ENCODE measurements around the gene ITGBL1. TPM values are rescaled to one million over a fixed set of nuclear protein-coding genes. Genes with fewer than 3 reads are reported as not detected.

Gene ITGBL1
- total and polyA plus RNA-seq, 2 of the 8 experiments (the other 6 are each of a cell fraction or from before 2014, with no cell fraction given), result not detected

GRCh38 chr13:101424381-101425155 is 27.9 kb upstream of the ITGBL1 start (continued):
- no peak for TF ChIP-seq BRCA1 (IDR thresholded peaks at IDR 0.05; ENCODE audit: low read depth, low read length)
